Suppressor macrophage (primary cell): ENCODE results near the gene CACNA1A.

Source experiments
- DNase-seq, 4 experiments: peaks; one replicate each; pipeline ENCODE4 v3.0.0-alpha.2; 2020 to 2022

Gene CACNA1A

DNA sequence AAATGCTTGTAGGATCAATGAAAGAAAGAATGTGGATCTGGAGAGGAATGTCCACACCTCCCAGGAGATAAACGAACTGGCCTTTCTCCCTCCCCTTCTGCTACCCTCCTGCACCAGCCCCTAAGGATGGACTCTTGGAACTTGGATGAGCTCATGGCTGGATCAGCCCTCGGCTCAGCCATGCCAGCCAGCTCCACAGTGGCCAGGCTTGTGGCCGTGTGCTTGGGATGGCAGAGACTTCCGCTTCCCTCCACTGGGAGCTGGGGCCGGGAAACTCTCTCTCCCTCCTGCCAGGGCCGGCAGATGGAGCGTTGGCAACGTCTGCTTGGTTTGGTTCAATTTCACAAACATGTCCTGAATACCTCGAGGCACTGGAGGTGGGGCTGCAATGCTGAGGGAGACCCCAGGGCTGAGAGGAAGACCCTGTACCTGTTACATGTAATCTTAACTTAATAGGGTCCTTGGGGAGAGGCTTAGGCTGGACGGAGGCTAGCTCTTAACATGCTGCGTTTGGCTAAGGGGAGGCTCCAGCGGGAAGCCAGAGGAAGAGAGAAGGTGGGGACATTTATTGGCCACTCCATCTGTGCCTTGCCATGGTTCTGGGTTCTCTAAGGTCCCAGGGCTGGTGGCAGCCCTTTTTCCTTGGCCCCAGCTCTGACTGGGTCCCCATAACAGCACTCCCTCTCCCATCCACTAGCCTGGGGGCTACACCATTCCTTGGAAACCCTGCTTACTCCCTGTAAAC, 203.6 kb downstream of the CACNA1A start:
- no peak for DNase-seq

DNA sequence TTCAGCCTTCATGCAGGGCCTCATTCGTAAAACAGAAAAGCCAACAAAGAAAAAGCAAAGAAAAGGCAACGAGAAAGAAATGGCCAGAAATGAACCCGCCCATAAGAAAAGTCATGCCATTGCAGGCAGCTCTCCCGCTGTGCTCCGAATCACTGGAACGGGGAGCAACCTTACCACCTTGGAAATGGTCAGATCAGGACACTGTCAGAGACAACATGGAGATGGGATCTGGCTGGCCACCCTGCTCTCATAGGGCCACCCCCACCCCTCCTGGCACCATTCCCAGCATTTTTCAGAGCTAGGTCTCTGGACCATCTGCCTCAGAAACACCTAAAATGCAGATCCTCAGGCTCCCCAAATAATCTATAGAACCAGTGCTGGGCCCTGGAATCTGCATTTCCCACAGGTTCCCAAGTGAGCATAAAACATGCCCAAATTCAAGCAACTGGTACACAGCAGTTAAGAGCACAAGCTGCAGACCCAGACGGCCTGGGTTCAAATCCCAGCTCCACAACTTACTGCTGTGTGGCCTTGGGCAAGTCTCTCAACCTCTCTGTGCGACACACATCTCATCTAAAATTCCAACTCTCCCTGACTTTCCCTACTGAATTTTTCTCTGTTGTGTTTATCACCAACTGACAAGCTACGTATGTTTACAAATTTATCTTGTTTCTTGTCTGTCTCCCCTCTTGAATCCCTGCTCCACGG, 204.5 kb downstream of the CACNA1A start:
- no peak for DNase-seq

DNA sequence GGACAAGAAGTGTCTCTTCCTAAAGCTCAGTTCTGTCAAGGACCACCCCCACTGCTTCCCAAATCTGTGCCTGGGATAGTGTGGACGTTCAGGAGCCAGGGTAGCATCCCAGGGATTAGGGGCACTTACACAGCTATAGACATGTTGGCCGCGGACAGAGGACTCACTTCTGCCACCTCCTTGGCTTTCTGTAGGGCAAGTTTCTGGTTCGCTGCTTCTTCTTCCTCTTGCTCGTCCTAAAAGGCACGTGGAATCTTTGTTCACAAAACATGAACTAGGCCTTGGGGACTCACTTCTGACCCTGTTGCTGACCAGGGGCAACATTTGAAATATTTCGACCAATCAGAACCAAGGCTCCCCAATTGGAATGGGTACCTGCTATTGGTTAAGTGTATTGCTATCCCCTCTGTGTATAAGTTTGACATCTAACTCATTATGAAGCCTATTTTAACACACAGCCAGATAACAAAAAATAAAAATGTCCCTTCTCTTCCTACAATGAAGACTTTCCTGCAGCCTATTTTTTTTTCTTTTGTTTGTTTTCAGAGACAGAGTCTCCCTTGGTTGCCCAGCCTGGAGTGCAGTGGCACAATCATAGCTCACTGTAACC, 205.8 kb downstream of the CACNA1A start:
- no peak for DNase-seq

DNA sequence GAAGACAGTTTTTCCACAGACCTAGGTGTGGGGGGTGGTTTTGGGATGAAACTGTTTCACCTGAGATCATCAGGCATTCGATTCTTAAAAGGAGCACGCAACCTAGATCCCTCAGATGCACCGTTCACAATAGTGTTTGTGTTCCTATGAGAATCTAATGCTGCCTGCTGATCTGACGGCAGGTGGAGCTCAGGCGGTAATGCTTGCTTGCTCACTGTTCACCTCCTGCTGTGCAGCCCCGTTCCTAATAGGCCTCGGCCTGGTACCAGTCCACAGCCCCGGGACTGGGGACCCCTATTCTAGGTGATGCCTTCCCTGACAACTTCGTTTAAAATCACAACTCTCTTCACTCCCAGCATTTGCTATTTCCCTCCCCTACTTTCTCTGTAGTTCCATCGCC, 206.4 kb downstream of the CACNA1A start:
- no peak for DNase-seq

DNA sequence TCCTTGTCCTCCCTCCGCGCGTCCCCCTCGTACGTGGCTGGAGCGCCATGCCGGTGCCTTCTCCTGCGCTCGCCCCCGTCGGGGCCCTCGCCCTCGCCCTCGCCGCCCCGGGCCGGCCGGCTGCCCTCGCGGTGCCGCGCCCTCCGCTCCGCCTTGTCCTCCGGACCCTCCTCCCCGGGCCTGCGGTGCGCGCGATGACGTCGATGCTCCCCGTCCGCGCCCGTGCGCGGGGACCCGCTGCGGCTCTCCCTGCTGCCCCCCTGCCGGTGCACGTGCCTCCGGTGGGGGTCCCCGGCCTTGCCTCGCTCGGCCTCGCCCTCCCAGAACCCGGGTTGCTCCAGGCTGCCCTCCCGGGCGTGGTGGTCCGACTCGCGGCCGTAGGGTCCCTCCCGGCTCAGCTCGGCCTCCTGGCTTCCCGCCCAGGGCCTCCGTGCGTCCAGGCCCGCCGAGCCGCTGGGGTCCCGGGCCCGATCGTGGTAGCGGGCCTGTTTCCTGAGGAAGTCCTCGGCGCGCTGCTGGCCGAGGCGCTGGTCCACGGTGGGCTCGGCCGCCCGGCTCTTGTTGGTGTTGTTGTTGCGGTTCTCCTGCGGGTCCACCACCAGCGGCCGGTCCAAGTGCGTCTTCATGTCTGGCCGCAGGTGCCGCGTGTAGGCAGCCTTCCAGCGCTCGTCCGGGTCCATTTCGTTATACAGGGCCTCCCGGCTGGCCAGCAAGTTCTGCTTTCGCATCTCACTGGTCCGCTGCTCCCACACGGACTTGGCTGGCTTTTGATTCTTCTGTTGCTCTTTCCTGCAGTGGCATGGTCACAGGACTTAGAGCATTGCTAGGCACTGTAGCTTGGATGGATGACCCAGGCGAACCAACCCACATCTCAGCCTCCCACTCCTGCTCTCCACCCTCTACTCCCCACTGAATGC, 207.5 kb downstream of the CACNA1A start:
- peak in 1 of 4 experiments; percentile 13 for DNase-seq

DNA sequence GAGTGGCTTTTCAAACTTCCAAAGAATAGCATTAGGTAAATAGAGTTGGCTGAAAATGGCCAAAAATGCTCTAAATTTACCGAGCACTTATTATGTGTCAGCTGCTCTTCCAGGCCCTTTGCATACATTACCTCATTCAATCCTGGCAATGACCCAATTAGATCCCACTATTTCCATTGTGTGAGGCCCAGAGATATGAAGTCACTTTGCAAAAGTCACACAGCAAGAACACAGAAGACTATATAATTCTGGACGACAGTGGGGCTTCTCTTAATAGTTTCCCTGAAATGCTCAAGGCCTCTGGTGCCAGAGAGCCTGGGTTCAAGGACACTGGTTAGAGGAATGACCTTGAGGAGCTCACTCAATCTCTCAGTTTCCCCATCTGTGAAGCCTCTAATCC, 209.3 kb downstream of the CACNA1A start:
- no peak for DNase-seq

GRCh38 chr19:13294812-13295567, 211.3 kb downstream of the CACNA1A start:
- no peak for DNase-seq

DNA sequence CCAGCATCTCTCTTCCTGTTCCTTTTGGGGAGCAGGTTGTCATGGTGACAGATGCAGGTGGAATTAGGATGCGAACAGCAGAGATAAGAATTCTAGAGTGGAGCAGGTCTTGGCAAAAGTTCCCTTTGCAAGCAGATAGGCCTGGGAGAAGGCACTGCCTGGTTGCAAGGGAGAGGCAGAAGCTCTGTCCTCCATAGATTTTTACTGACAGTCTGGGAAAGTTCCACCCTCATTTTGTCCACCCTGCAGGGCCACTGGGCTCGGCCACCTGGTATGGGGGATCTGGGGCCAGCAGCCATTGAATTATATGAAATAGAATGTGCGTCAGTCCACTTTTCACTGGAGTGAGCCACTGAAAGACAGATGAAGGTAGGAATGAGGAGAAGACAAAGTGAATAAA, 214.4 kb downstream of the CACNA1A start:
- DNase-seq = no peak

- no peak for DNase-seq
Observed at GRCh38 chr19:13290741-13291140, 215.5 kb downstream of the CACNA1A start.

GRCh38 chr19:13289295-13289694, 217.0 kb downstream of the CACNA1A start:
- DNase-seq = no peak

- no peak for DNase-seq
Observed at GRCh38 chr19:13286195-13286985, 219.9 kb downstream of the CACNA1A start.

GRCh38 chr19:13284929-13285928, 221.1 kb downstream of the CACNA1A start:
- DNase-seq = peak in 3 of 4 experiments; percentile 13 to 17 (median 13)

DNA sequence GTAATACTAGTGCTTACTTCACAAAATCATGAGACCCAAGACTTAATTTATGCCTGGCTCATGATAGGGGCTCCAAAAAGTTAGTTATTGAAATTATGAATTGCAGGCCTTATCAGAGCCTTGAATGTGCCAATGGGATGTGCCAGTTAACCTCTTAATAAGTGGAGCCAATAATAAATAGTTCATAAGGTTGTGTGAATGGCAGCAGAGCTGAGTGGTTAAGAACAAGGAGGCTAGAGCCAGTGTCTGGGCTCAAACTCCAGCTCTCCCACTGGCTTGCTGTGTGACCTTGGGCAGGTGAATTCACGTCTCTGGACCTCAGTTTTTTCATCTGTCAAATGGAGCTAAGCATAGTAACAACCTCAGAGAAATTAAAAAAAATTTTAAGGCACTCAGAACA, 222.4 kb downstream of the CACNA1A start:
- DNase-seq = no peak

GRCh38 chr19:13282486-13283065, 223.7 kb downstream of the CACNA1A start:
- DNase-seq = no peak

GRCh38 chr19:13281567-13282291, 224.6 kb downstream of the CACNA1A start:
- no peak for DNase-seq

GRCh38 chr19:13277104-13277809, 229.0 kb downstream of the CACNA1A start:
- DNase-seq = peak; percentile 81 to 93 (median 88)

GRCh38 chr19:13275016-13275722, 231.1 kb downstream of the CACNA1A start:
- no peak for DNase-seq
